GM04503 (cell line): ENCODE data around the gene CHRNA4.

Source experiments
- DNase-seq: peaks from one replicate; pipeline ENCODE4 v3.0.0-alpha.2; 2012; ENCODE audit warnings: low read depth

Gene CHRNA4

GRCh38 chr20:63320041-63320511, 41.1 kb downstream of the CHRNA4 start:
- no peak for DNase-seq

- DNase-seq, result no peak
Measured at GRCh38 chr20:63319164-63320040, 41.7 kb downstream of the CHRNA4 start.

- no peak for DNase-seq
Measured at GRCh38 chr20:63318391-63319163, 42.6 kb downstream of the CHRNA4 start.

GRCh38 chr20:63317601-63318291, 43.4 kb downstream of the CHRNA4 start:
- no peak for DNase-seq

- no peak for DNase-seq
Measured at GRCh38 chr20:63317061-63317460, 44.1 kb downstream of the CHRNA4 start.

GRCh38 chr20:63316502-63316921, 44.6 kb downstream of the CHRNA4 start:
- DNase-seq, result no peak

- no peak for DNase-seq
Measured at GRCh38 chr20:63315731-63316491, 45.2 kb downstream of the CHRNA4 start.

- DNase-seq, result no peak
Measured at GRCh38 chr20:63315240-63315689, 45.9 kb downstream of the CHRNA4 start.

GRCh38 chr20:63314566-63315239, 46.4 kb downstream of the CHRNA4 start:
- DNase-seq, result no peak

- no peak for DNase-seq
Measured at GRCh38 chr20:63314015-63314471, 47.1 kb downstream of the CHRNA4 start.

GRCh38 chr20:63313349-63314014, 47.7 kb downstream of the CHRNA4 start:
- DNase-seq, result no peak

GRCh38 chr20:63312690-63313348, 48.3 kb downstream of the CHRNA4 start:
- no peak for DNase-seq

- DNase-seq, result no peak
Measured at GRCh38 chr20:63312273-63312672, 48.9 kb downstream of the CHRNA4 start.

GRCh38 chr20:63311833-63312243, 49.3 kb downstream of the CHRNA4 start:
- no peak for DNase-seq

- DNase-seq, result no peak
Measured at GRCh38 chr20:63311186-63311832, 49.8 kb downstream of the CHRNA4 start.

GRCh38 chr20:63310265-63310991, 50.7 kb downstream of the CHRNA4 start:
- no peak for DNase-seq

GRCh38 chr20:63309261-63310071, 51.7 kb downstream of the CHRNA4 start:
- no peak for DNase-seq
